ENCODE data around the gene BDP1.

The BDP1 gene

DNA sequence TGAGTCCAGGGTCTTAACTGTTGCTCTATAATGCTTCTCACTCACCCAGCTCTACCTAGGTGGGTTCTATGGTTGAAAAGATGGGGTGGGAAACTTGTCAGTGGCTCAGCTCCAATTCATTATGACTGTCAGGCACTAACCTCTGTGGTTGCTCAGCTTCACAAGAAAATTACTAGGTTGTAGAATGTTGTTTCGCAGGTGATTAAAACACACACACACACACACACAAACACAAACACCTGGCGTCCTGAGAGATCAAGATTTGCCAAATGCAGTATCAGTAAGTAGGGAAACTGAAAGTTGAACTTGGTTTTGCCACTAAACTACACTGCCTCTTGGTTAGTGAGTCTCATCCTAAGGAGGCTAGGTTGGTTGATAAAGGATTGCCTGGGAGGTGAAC is 134.5 kb downstream of the BDP1 start:
- Histone ChIP-seq H3K4me3 (ENCODE audit: low read depth in 1 of 2, low read length in 2 of 2) (no peak overlapping the region), H3K27ac (ENCODE audit: low read length) (no peak overlapping the region)

GRCh38 chr5:71591100-71591499 is 135.6 kb downstream of the BDP1 start:
- Histone ChIP-seq H3K36me3 (ENCODE audit: insufficient read depth, low read length) (peaks cover 18% of the 10 kb centered on the region), H3K27me3 (ENCODE audit: insufficient read depth, low read length, poor library complexity) (no peaks in the 10 kb centered on the region), H3K4me2 (ENCODE audit: insufficient read depth, low read length) (no peak overlapping the region), H3K79me2 (ENCODE audit: insufficient read depth, low read length) (peaks cover 68% of the 10 kb centered on the region), H4K20me1 (ENCODE audit: insufficient read depth, low read length) (no peaks in the 10 kb centered on the region), H3K27ac (ENCODE audit: low read length) (no peak overlapping the region), H3K9ac (ENCODE audit: low read depth, low read length) (no peak overlapping the region), H3K9me3 (ENCODE audit: insufficient read depth, low read length, severe bottlenecking) (no peaks in the 10 kb centered on the region), H3K4me1 (ENCODE audit: insufficient read depth, low read length) (peaks cover 35% of the 10 kb centered on the region), H2AFZ (ENCODE audit: low read depth, low read length) (no peak overlapping the region), H3K4me3 (ENCODE audit: low read depth in 1 of 2, low read length in 2 of 2) (no peak overlapping the region)
- no peak for ATAC-seq (ENCODE audit: insufficient read depth, low read depth)
- no peak for DNase-seq
- TF ChIP-seq EZH2 (IDR thresholded peaks at IDR 0.05; ENCODE audit: borderline replicate concordance, low read depth, low read length, severe bottlenecking): no peak
- TF ChIP-seq, protein P1, sequence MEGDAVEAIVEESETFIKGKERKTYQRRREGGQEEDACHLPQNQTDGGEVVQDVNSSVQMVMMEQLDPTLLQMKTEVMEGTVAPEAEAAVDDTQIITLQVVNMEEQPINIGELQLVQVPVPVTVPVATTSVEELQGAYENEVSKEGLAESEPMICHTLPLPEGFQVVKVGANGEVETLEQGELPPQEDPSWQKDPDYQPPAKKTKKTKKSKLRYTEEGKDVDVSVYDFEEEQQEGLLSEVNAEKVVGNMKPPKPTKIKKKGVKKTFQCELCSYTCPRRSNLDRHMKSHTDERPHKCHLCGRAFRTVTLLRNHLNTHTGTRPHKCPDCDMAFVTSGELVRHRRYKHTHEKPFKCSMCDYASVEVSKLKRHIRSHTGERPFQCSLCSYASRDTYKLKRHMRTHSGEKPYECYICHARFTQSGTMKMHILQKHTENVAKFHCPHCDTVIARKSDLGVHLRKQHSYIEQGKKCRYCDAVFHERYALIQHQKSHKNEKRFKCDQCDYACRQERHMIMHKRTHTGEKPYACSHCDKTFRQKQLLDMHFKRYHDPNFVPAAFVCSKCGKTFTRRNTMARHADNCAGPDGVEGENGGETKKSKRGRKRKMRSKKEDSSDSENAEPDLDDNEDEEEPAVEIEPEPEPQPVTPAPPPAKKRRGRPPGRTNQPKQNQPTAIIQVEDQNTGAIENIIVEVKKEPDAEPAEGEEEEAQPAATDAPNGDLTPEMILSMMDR (IDR thresholded peaks at IDR 0.05; ENCODE audit: borderline replicate concordance, extremely low read depth, low read length, poor library complexity, severe bottlenecking): no peak

More for the DNA sequence above, 134.5 kb downstream of the BDP1 start:
- ATAC-seq (ENCODE audit: insufficient read depth, low read depth): no peak
- H3K79me2 ChIP-seq (ENCODE audit: insufficient read depth, low read length): peaks cover 67% of the 10 kb centered on the region
- no peaks in the 10 kb centered on the region for H3K9me3 ChIP-seq (ENCODE audit: insufficient read depth, low read length, severe bottlenecking)
- no peak for DNase-seq
- peak overlapping the region; percentile 79 for H3K4me2 ChIP-seq (ENCODE audit: insufficient read depth, low read length)
- no peaks in the 10 kb centered on the region for H3K27me3 ChIP-seq (ENCODE audit: insufficient read depth, low read length, poor library complexity)
- H2AFZ ChIP-seq (ENCODE audit: low read depth, low read length): no peak overlapping the region
- no peaks in the 10 kb centered on the region for H4K20me1 ChIP-seq (ENCODE audit: insufficient read depth, low read length)
- TF ChIP-seq, protein P1 (IDR thresholded peaks at IDR 0.05; ENCODE audit: borderline replicate concordance, extremely low read depth, low read length, poor library complexity, severe bottlenecking): no peak
- TF ChIP-seq EZH2 (IDR thresholded peaks at IDR 0.05; ENCODE audit: borderline replicate concordance, low read depth, low read length, severe bottlenecking): no peak
- H3K4me1 ChIP-seq (ENCODE audit: insufficient read depth, low read length): peaks cover 36% of the 10 kb centered on the region
- H3K36me3 ChIP-seq (ENCODE audit: insufficient read depth, low read length): peaks cover 10% of the 10 kb centered on the region
- no peak overlapping the region for H3K9ac ChIP-seq (ENCODE audit: low read depth, low read length)

- no peak for DNase-seq
- Histone ChIP-seq H3K9me3 (ENCODE audit: insufficient read depth, low read length, severe bottlenecking) (no peaks in the 10 kb centered on the region), H3K36me3 (ENCODE audit: insufficient read depth, low read length) (peaks cover 62% of the 10 kb centered on the region), H3K27me3 (ENCODE audit: insufficient read depth, low read length, poor library complexity) (no peaks in the 10 kb centered on the region), H2AFZ (ENCODE audit: low read depth, low read length) (no peak overlapping the region), H3K4me3 (ENCODE audit: low read depth in 1 of 2, low read length in 2 of 2) (no peak overlapping the region), H3K9ac (ENCODE audit: low read depth, low read length) (no peak overlapping the region), H3K27ac (ENCODE audit: low read length) (no peak overlapping the region), H3K4me2 (ENCODE audit: insufficient read depth, low read length) (no peak overlapping the region), H4K20me1 (ENCODE audit: insufficient read depth, low read length) (no peaks in the 10 kb centered on the region), H3K4me1 (ENCODE audit: insufficient read depth, low read length) (peaks cover 9% of the 10 kb centered on the region), H3K79me2 (ENCODE audit: insufficient read depth, low read length) (peaks cover 28% of the 10 kb centered on the region)
- no peak for ATAC-seq (ENCODE audit: insufficient read depth, low read depth)
- no peak for TF ChIP-seq EZH2 (IDR thresholded peaks at IDR 0.05; ENCODE audit: borderline replicate concordance, low read depth, low read length, severe bottlenecking)
- TF ChIP-seq, protein P1 (IDR thresholded peaks at IDR 0.05; ENCODE audit: borderline replicate concordance, extremely low read depth, low read length, poor library complexity, severe bottlenecking): no peak
Measured at GRCh38 chr5:71596169-71596568, 140.7 kb downstream of the BDP1 start.

DNA sequence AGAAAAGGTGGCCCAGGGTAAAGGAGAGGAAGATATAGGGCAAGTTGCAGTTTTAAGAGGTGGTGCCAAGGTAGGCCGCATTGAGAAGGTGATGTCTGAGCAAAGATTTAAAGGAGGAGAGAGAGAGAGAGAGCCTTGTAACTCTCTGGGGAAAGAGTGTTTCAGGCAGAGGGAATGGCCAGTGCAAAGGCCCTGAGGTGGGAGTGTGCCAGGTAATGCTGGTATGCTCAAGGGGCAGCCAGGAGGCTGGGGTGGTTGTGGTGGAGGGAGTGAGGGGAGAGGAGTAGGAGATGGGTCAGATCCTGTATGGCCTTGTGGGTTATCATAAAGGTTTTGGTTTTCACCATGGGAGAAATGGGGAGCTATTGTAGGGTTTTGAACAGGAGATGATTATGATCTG is 141.6 kb downstream of the BDP1 start:
- Histone ChIP-seq H3K27ac (ENCODE audit: low read length) (no peak overlapping the region), H2AFZ (ENCODE audit: low read depth, low read length) (no peak overlapping the region), H3K4me3 (ENCODE audit: low read depth in 1 of 2, low read length in 2 of 2) (no peak overlapping the region), H4K20me1 (ENCODE audit: insufficient read depth, low read length) (no peaks in the 10 kb centered on the region), H3K79me2 (ENCODE audit: insufficient read depth, low read length) (peaks cover 19% of the 10 kb centered on the region; the same call in 1 of the 2 replicates), H3K4me1 (ENCODE audit: insufficient read depth, low read length) (peaks cover 13% of the 10 kb centered on the region), H3K4me2 (ENCODE audit: insufficient read depth, low read length) (no peak overlapping the region), H3K27me3 (ENCODE audit: insufficient read depth, low read length, poor library complexity) (no peaks in the 10 kb centered on the region), H3K9me3 (ENCODE audit: insufficient read depth, low read length, severe bottlenecking) (no peaks in the 10 kb centered on the region), H3K36me3 (ENCODE audit: insufficient read depth, low read length) (peaks cover 70% of the 10 kb centered on the region), H3K9ac (ENCODE audit: low read depth, low read length) (no peak overlapping the region)
- ATAC-seq (ENCODE audit: insufficient read depth, low read depth) (no peak), DNase-seq (no peak)
- TF ChIP-seq, protein P1 (IDR thresholded peaks at IDR 0.05; ENCODE audit: borderline replicate concordance, extremely low read depth, low read length, poor library complexity, severe bottlenecking): no peak
- TF ChIP-seq EZH2 (IDR thresholded peaks at IDR 0.05; ENCODE audit: borderline replicate concordance, low read depth, low read length, severe bottlenecking): no peak
